HG03378 (cell line): ENCODE measurements around the gene PSMG2.
"Not testable (repeated sequence)": the region's sequence is repeated elsewhere in the genome, so short reads cannot be mapped to it uniquely, and the experiment has no call there.

Source experiments
- ATAC-seq: cut with Tn5 transposase; IDR thresholded peaks from one replicate; pipeline ENCODE4 v1.9.1; 2021; ENCODE audit warnings: mild to moderate bottlenecking, moderate library complexity; ENCODE audit not compliant: unreplicated experiment

PSMG2 gene

GRCh38 chr18:12758566-12758965 is 55.7 kb downstream of the PSMG2 start:
- ATAC-seq: not testable (repeated sequence)

- no peak for ATAC-seq
These were observed 62.3 kb downstream of the PSMG2 start for GRCh38 chr18:12765126-12765525.

- no peak for ATAC-seq
These were observed 62.7 kb downstream of the PSMG2 start for GRCh38 chr18:12765586-12765985.

- no peak for ATAC-seq
These were observed 64.2 kb downstream of the PSMG2 start for GRCh38 chr18:12766986-12767433.

- no peak for ATAC-seq
These were observed 64.8 kb downstream of the PSMG2 start for GRCh38 chr18:12767580-12768155.

- no peak for ATAC-seq
These were observed 65.8 kb downstream of the PSMG2 start for GRCh38 chr18:12768625-12769024.

- no peak for ATAC-seq
These were observed 66.3 kb downstream of the PSMG2 start for GRCh38 chr18:12769136-12769535.

- ATAC-seq: no peak
These were observed 67.0 kb downstream of the PSMG2 start for GRCh38 chr18:12769644-12770440.

GRCh38 chr18:12770469-12771219 is 67.8 kb downstream of the PSMG2 start:
- ATAC-seq: no peak

GRCh38 chr18:12772111-12772510 is 69.3 kb downstream of the PSMG2 start:
- ATAC-seq: no peak

- ATAC-seq: no peak
These were observed 70.5 kb downstream of the PSMG2 start for GRCh38 chr18:12773369-12773768.

- no peak for ATAC-seq
These were observed 72.1 kb downstream of the PSMG2 start for GRCh38 chr18:12774982-12775381.
